Heart right ventricle (tissue), 16 donors: ENCODE data around the gene DEFB131B. TPM values are rescaled to one million over a fixed set of nuclear protein-coding genes. Genes with fewer than 3 reads are reported as not detected.

ENCODE experiments used
- ATAC-seq, 8 donors: fragments of 200-7000 bp; cut with Tn5 transposase; one replicate each; pipeline ENCODE4 v1.9.1; 2020; ENCODE audit warnings: mild to moderate bottlenecking in 8 of 8, moderate library complexity in 8 of 8, moderate number of reproducible peaks in 1 of 8
- DNase-seq, 2 donors: peaks; one replicate each; pipeline ENCODE4 v3.0.0-alpha.2; 2020
- H3K27ac ChIP-seq, 10 donors: fragments of 200-600 bp; sonication (generic) in 2 of 10; one replicate each; pipeline versions ENCODE4 v1.5.0 to v1.8.0; 2020 to 2022; ENCODE audit warnings: mild to moderate bottlenecking in 3 of 10
- H3K27me3 ChIP-seq, 7 donors: fragments of 200-600 bp; one replicate each; pipeline ENCODE4 v1.8.0; 2021 to 2022; ENCODE audit warnings: mild to moderate bottlenecking in 2 of 7
- H3K36me3 ChIP-seq, 9 donors: fragments of 200-600 bp; sonication (generic) in 1 of 9; one replicate each; pipeline versions ENCODE4 v1.5.0 to v1.8.0; 2020 to 2022; ENCODE audit warnings: mild to moderate bottlenecking in 2 of 9
- H3K4me1 ChIP-seq, 9 donors: fragments of 200-600 bp; sonication (generic) in 1 of 9; one replicate each; pipeline versions ENCODE4 v1.5.0 to v1.8.0; 2020 to 2022; ENCODE audit warnings: mild to moderate bottlenecking in 4 of 9
- H3K4me3 ChIP-seq, 10 donors: fragments of 200-600 bp; sonication (generic) in 2 of 10; one replicate each; pipeline versions ENCODE4 v1.5.0 to v1.8.0; 2020 to 2022; ENCODE audit warnings: mild to moderate bottlenecking in 7 of 10, moderate library complexity in 2 of 10
- H3K9me3 ChIP-seq, 11 donors: fragments of 200-600 bp in 10 of 11; sonication (generic) in 2 of 11; one replicate each; pipeline versions ENCODE4 v1.5.0 to v1.8.0; 2013 to 2022; ENCODE audit warnings: mild to moderate bottlenecking in 2 of 11, control low read depth in 1 of 11, moderate library complexity in 1 of 11
- WGBS, 2 donors: extraction: QIAGEN DNeasy Blood & Tissue Kit; methylation state at CpG; one replicate each; pipeline ENCODE4 v1.1.7; 2013; ENCODE audit warnings: inconsistent platforms in 1 of 2; 5-methylcytosine and 5-hydroxymethylcytosine counted together
- intact Hi-C, 10 donors: fragments of 100-400 bp; cut with DNase I; formaldehyde crosslinking; loops; one replicate each; pipeline versions ENCODE4 v1.11.1 to v1.14.2; 2022
- polyA plus RNA-seq, 2 donors: library from polyadenylated mRNA; stranded (reverse); fragments of 200-250 nt; gene quantifications; one replicate each; pipeline ENCODE4 v1.2.3, GENCODE V29; 2013
- total RNA-seq, 10 donors: library from RNA; stranded (reverse); fragmentation: NEBNext Ultra II Directional in 3 of 10; extraction: Animal tissue kit (Norgen Biotek cat#: 25700) in 3 of 10; gene quantifications; one replicate each; pipeline versions ENCODE4 v1.2.1 to v1.2.4, GENCODE V29; 2021 to 2023
- TF ChIP-seq, protein P1 (sequence below), 9 donors: fragments of 200-600 bp; sonication (generic) in 2 of 9; IDR thresholded peaks; one replicate each; pipeline versions ENCODE4 v1.5.0 to v1.8.0; 2021 to 2022; ENCODE audit warnings: antibody characterized with exemption in 9 of 9, mild to moderate bottlenecking in 5 of 9, moderate library complexity in 1 of 9
- donor health status: Arrhythmogenic right ventricular cardiomyopathy.
- donor health status: ischemic (EF 13 %, LVEDD 7.1; RV severe dilation, severe dysfunction).
- donor health status: healthy with polysubstance abuse.
- donor health status: DM: no; HTN: yes; CAD: no.
- donor health status: DM: no; HTN: no; CAD: no.
- donor health status: ischemic (EF 25% LVEDD 6.9; RV normal size, moderate dysfunction).
- donor health status: ischemic (EF 25% LVEDD 5.7; RV mildly dilated, moderate dysfunction).
- donor health status: healthy.
- donor health status: DM: yes; HTN: yes; CAD: no.
- donor health status: Ischemic cardiomyopathy.
- donor health status: ischemic (EF 35%, LVEDD 5.7; RV mildly dilated, moderate dysfunction).
- donor health status: nonischemic (EF 11% LVEDD 7.7; RV severe dilation, severe dysfunction).
- donor health status: DM: yes; HTN: yes; CAD: no.
- donor health status: PGD.
- donor health status: ischemic (EF 29% LVEDD 5.4; RV normal size, mild dysfunction).
- donor health status: nonischemic (EF 23%, LVEDD 6.1; RV moderate dilation, normal function).

DEFB131B gene
- total and polyA plus RNA-seq, 12 donors, result not detected

GRCh38 chr11:71933141-71933933 lies 55.1 kb downstream of the DEFB131B start:
- TF ChIP-seq, protein P1, sequence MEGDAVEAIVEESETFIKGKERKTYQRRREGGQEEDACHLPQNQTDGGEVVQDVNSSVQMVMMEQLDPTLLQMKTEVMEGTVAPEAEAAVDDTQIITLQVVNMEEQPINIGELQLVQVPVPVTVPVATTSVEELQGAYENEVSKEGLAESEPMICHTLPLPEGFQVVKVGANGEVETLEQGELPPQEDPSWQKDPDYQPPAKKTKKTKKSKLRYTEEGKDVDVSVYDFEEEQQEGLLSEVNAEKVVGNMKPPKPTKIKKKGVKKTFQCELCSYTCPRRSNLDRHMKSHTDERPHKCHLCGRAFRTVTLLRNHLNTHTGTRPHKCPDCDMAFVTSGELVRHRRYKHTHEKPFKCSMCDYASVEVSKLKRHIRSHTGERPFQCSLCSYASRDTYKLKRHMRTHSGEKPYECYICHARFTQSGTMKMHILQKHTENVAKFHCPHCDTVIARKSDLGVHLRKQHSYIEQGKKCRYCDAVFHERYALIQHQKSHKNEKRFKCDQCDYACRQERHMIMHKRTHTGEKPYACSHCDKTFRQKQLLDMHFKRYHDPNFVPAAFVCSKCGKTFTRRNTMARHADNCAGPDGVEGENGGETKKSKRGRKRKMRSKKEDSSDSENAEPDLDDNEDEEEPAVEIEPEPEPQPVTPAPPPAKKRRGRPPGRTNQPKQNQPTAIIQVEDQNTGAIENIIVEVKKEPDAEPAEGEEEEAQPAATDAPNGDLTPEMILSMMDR (IDR thresholded peaks at IDR 0.05), result no peak
- Histone ChIP-seq H3K36me3 (no peaks in the 10 kb centered on the region), H3K27me3 (no peaks in the 10 kb centered on the region), H3K27ac (no peak overlapping the region), H3K4me1 (peaks cover 0 to 64% (median 43%) of the 10 kb centered on the region in 9 donors), H3K4me3 (no peak overlapping the region), H3K9me3 (no peaks in the 10 kb centered on the region)
- DNase-seq (no peak), ATAC-seq (no peak)
- WGBS, 2 donors, result 86 to 88% methylated on average over 4 of the region's 4 CpGs
- intact Hi-C loops, result no loop called here

Other genes with a start within 250 kb of the DEFB131B start
- not detected for gene DEFB108B, start 45.3 kb upstream of the DEFB131B start, total RNA-seq
- not detected for gene DEFB108B, start 45.3 kb upstream of the DEFB131B start, polyA plus RNA-seq
- gene XNDC1N, start 50.1 kb downstream of the DEFB131B start, total RNA-seq, result 1 to 10 TPM in 9 of 10 donors, under 1 TPM in 1; 1.00 to 4.4 (median 3.4) TPM
- gene XNDC1N, start 50.1 kb downstream of the DEFB131B start, polyA plus RNA-seq, result 1 to 10 TPM; 1.5 to 4.7 TPM
- 10 to 100 TPM; 16.4 to 24.6 (median 19.2) TPM for gene RNF121, start 50.6 kb downstream of the DEFB131B start, total RNA-seq
- gene RNF121, start 50.6 kb downstream of the DEFB131B start, polyA plus RNA-seq, result 10 to 100 TPM in 1 of 2 donors, 1 to 10 TPM in 1; 8.3 to 25.7 TPM
- 100 to 1,000 TPM in 1 of 10 donors, 1 to 10 TPM in 9; 2.0 to 101 (median 4.2) TPM for gene IL18BP, start 120.5 kb downstream of the DEFB131B start, total RNA-seq
- 1 to 10 TPM; 5.0 to 6.5 TPM for gene IL18BP, start 120.5 kb downstream of the DEFB131B start, polyA plus RNA-seq
- 100 to 1,000 TPM in 2 of 10 donors, 10 to 100 TPM in 8; 60.8 to 117 (median 83.4) TPM for gene NUMA1, start 202.1 kb downstream of the DEFB131B start, total RNA-seq
- gene NUMA1, start 202.1 kb downstream of the DEFB131B start, polyA plus RNA-seq, result 100 to 1,000 TPM in 1 of 2 donors, 10 to 100 TPM in 1; 54.1 to 159 TPM
- gene LRRC51, start 202.4 kb downstream of the DEFB131B start, total RNA-seq, result 1 to 10 TPM; 2.3 to 9.1 (median 4.7) TPM
- 1 to 10 TPM; 2.5 to 2.8 TPM for gene LRRC51, start 202.4 kb downstream of the DEFB131B start, polyA plus RNA-seq
- gene LAMTOR1, start 224.8 kb downstream of the DEFB131B start, total RNA-seq, result 100 to 1,000 TPM in 1 of 10 donors, 10 to 100 TPM in 9; 76.5 to 103 (median 81.8) TPM
- 100 to 1,000 TPM in 1 of 2 donors, 10 to 100 TPM in 1; 58.3 to 158 TPM for gene LAMTOR1, start 224.8 kb downstream of the DEFB131B start, polyA plus RNA-seq
- under 1 TPM in 1 of 10 donors, not detected in 9; 0.21 TPM for gene TOMT, start 227.5 kb downstream of the DEFB131B start, total RNA-seq
- not detected for gene TOMT, start 227.5 kb downstream of the DEFB131B start, polyA plus RNA-seq
- gene ANAPC15, start 234.2 kb downstream of the DEFB131B start, total RNA-seq, result 10 to 100 TPM; 31.8 to 58.3 (median 46.8) TPM
- 100 to 1,000 TPM in 1 of 2 donors, 10 to 100 TPM in 1; 43.8 to 104 TPM for gene ANAPC15, start 234.2 kb downstream of the DEFB131B start, polyA plus RNA-seq